HCT116 (cell line): ENCODE data around the gene LRP1B. TPM values are rescaled to one million over a fixed set of nuclear protein-coding genes. Genes with fewer than 3 reads are reported as not detected.

ENCODE experiments used
- ATAC-seq: fragments of 200-7000 bp; cut with Tn5 transposase; 2 replicates; pipeline ENCODE4 v1.9.1; 2020; ENCODE audit warnings: mild to moderate bottlenecking, moderate library complexity
- BruUV-seq: library from RNA; stranded (reverse); fragments of 400-500 nt; replicated peaks from 2 replicates; lab custom pipeline; 2021; lab: Mats Ljungman, UMichigan
- CTCF ChIA-PET: fragments of 300-600 bp; sonication (Branson Sonifier 250); formaldehyde crosslinking; loops from one replicate; lab custom pipeline; 2021; ENCODE audit warnings: antibody characterized with exemption; lab: Charles Lee
- POLR2A ChIA-PET: fragments of 300-600, 350-600 bp; sonication (Branson Sonifier 250); formaldehyde crosslinking; loops from one replicate; lab custom pipeline; 2021; ENCODE audit warnings: antibody characterized with exemption; lab: Charles Lee
- RAD21 ChIA-PET, 2 experiments: fragments of 300-600 bp; sonication (Branson Sonifier 250); formaldehyde crosslinking; loops; one replicate each; lab custom pipeline; 2023; ENCODE audit warnings: low total read pairs in 2 of 2; ENCODE audit not compliant: uncharacterized antibody in 2 of 2, unreplicated experiment in 2 of 2, low non-redundant PET in 1 of 2; lab: Charles Lee
- DNase-seq: peaks from one replicate; pipeline ENCODE4 v3.0.0-alpha.2; 2010; ENCODE audit warnings: low read depth, low spot score
- H2AFZ ChIP-seq: fragments of 200-600 bp; shearing (Covaris generic), sonication (generic); 2 replicates; pipeline ENCODE4 v1.6.1; 2017; ENCODE audit warnings: low read depth, mixed run types, mixed read lengths, antibody characterized with exemption, low read length; ENCODE audit not compliant: poor library complexity, severe bottlenecking
- H3K27ac ChIP-seq: 2 replicates; pipeline ENCODE4 v1.5.1; 2012; ENCODE audit warnings: low read depth, low read length
- H3K27me3 ChIP-seq: fragments of 200-600 bp; sonication (generic); 2 replicates; pipeline ENCODE4 v1.6.1; 2016; ENCODE audit warnings: mixed run types, low read length, mixed read lengths; ENCODE audit not compliant: insufficient read depth
- H3K36me3 ChIP-seq, 2 experiments: fragments of 200-500 bp in 1 of 2; fragments of 200-600 bp in 1 of 2; sonication (Bioruptor generic) in 1 of 2; sonication (generic) in 1 of 2; 2 replicates each; pipeline versions ENCODE4 v1.5.1 to v1.6.1; 2014 to 2016; ENCODE audit warnings: low read length in 2 of 2, inconsistent platforms in 1 of 2, mixed read lengths in 1 of 2, mixed run types in 1 of 2; ENCODE audit not compliant: insufficient read depth in 2 of 2, control insufficient read depth in 1 of 2
- H3K4me1 ChIP-seq, 2 experiments: fragments of 200-600 bp in 1 of 2; sonication (generic) in 1 of 2; 2 replicates each; pipeline versions ENCODE4 v1.5.1 to v1.6.1; 2012 to 2017; ENCODE audit warnings: low read length in 2 of 2, inconsistent platforms in 1 of 2, mild to moderate bottlenecking in 1 of 2, mixed read lengths in 1 of 2, mixed run types in 1 of 2, moderate library complexity in 1 of 2; ENCODE audit not compliant: insufficient read depth in 2 of 2, control insufficient read depth in 1 of 2
- H3K4me2 ChIP-seq: fragments of 200-600 bp; sonication (generic); 2 replicates; pipeline ENCODE4 v1.6.1; 2017; ENCODE audit warnings: mixed run types, low read length, mixed read lengths
- H3K4me3 ChIP-seq, 2 experiments: fragments of 200-600 bp in 1 of 2; sonication (generic) in 1 of 2; replicated peaks in 1 of 2; 2 replicates each; pipeline ENCODE4 v1.5.1; 2011 to 2016; ENCODE audit warnings: low read length in 2 of 2, control low read depth in 1 of 2, low read depth in 1 of 2, mild to moderate bottlenecking in 1 of 2, mixed read lengths in 1 of 2, mixed run types in 1 of 2
- H3K79me2 ChIP-seq: fragments of 200-600 bp; sonication (generic); 2 replicates; pipeline ENCODE4 v1.6.1; 2017; ENCODE audit warnings: mild to moderate bottlenecking, mixed run types, low read length, moderate library complexity, mixed read lengths; ENCODE audit not compliant: insufficient read depth
- H3K9ac ChIP-seq: fragments of 200-600 bp; sonication (generic); 2 replicates; pipeline ENCODE4 v1.6.1; 2016; ENCODE audit warnings: low read length, mixed read lengths
- H3K9me2 ChIP-seq: fragments of 200-600 bp; sonication (generic), shearing (Covaris generic); 2 replicates; pipeline ENCODE4 v1.6.1; 2017; ENCODE audit warnings: mixed run types, mild to moderate bottlenecking, moderate library complexity; ENCODE audit not compliant: insufficient read depth
- H3K9me3 ChIP-seq, 2 experiments: fragments of 200-500 bp in 1 of 2; fragments of 200-600 bp in 1 of 2; sonication (Bioruptor generic) in 1 of 2; sonication (generic) in 1 of 2; 2 replicates each; pipeline ENCODE4 v1.6.1; 2014 to 2017; ENCODE audit warnings: low read length in 2 of 2, mixed read lengths in 2 of 2, inconsistent platforms in 1 of 2, low read depth in 1 of 2, mild to moderate bottlenecking in 1 of 2, mixed run types in 1 of 2, moderate library complexity in 1 of 2; ENCODE audit not compliant: control insufficient read depth in 1 of 2, insufficient read depth in 1 of 2
- H4K20me1 ChIP-seq: fragments of 200-600 bp; sonication (generic), shearing (Covaris generic); 2 replicates; pipeline ENCODE4 v1.6.1; 2017; ENCODE audit warnings: mixed run types, mild to moderate bottlenecking, moderate library complexity; ENCODE audit not compliant: insufficient read depth
- ATF3 ChIP-seq: IDR thresholded peaks from 2 replicates; pipeline ENCODE4 v1.6.1; 2012
- CEBPB ChIP-seq: IDR thresholded peaks from 2 replicates; pipeline ENCODE4 v1.6.1; 2012; ENCODE audit warnings: low read depth
- EGR1 ChIP-seq: IDR thresholded peaks from 2 replicates; pipeline ENCODE4 v1.6.1; 2012; ENCODE audit warnings: low read depth
- ELF1 ChIP-seq: IDR thresholded peaks from 2 replicates; pipeline ENCODE4 v1.6.1; 2012; ENCODE audit warnings: low read depth, borderline replicate concordance
- EZH2 ChIP-seq: fragments of 200-600 bp; sonication (generic); IDR thresholded peaks from 2 replicates; pipeline ENCODE4 v1.6.1; 2017; ENCODE audit warnings: antibody characterized with exemption, mixed run types
- EZH2phosphoT487 ChIP-seq: fragments of 200-600 bp; IDR thresholded peaks from 2 replicates; pipeline ENCODE4 v1.6.1; 2018; ENCODE audit warnings: antibody characterized with exemption, borderline replicate concordance
- FOSL1 ChIP-seq: IDR thresholded peaks from 2 replicates; pipeline ENCODE4 v1.6.1; 2012; ENCODE audit warnings: low read depth
- JUND ChIP-seq: IDR thresholded peaks from 2 replicates; pipeline ENCODE4 v1.6.1; 2012
- MAX ChIP-seq: IDR thresholded peaks from 2 replicates; pipeline ENCODE4 v1.6.1; 2012
- POLR2AphosphoS5 ChIP-seq: IDR thresholded peaks from 2 replicates; pipeline ENCODE4 v1.6.1; 2011; ENCODE audit warnings: mild to moderate bottlenecking, low read depth, low read length, moderate library complexity
- RAD21 ChIP-seq: IDR thresholded peaks from 2 replicates; pipeline ENCODE4 v1.6.1; 2012; ENCODE audit warnings: low read depth, mild to moderate bottlenecking
- REST ChIP-seq: IDR thresholded peaks from 2 replicates; pipeline ENCODE4 v1.6.1; 2012; ENCODE audit warnings: low read depth
- SIN3A ChIP-seq: IDR thresholded peaks from 2 replicates; pipeline ENCODE4 v1.6.1; 2012; ENCODE audit warnings: low read depth
- SP1 ChIP-seq: IDR thresholded peaks from 2 replicates; pipeline ENCODE4 v1.6.1; 2012; ENCODE audit warnings: low read depth
- SRF ChIP-seq: IDR thresholded peaks from 2 replicates; pipeline ENCODE4 v1.6.1; 2012; ENCODE audit warnings: low read depth
- YY1 ChIP-seq: IDR thresholded peaks from 2 replicates; pipeline ENCODE4 v1.6.1; 2011; ENCODE audit warnings: low read length, low read depth, moderate library complexity, mild to moderate bottlenecking; ENCODE audit not compliant: insufficient replicate concordance; ENCODE audit errors: extremely low read depth
- ZBTB33 ChIP-seq: IDR thresholded peaks from 2 replicates; pipeline ENCODE4 v1.6.1; 2011; ENCODE audit warnings: mild to moderate bottlenecking, low read length, moderate library complexity; ENCODE audit not compliant: insufficient replicate concordance; ENCODE audit errors: extremely low read depth
- ZFX ChIP-seq: fragments of 450-650 bp; IDR thresholded peaks from 2 replicates; pipeline ENCODE4 v1.6.1; 2017
- ZNF274 ChIP-seq: fragments of 200-500 bp; sonication (Bioruptor generic); IDR thresholded peaks from 2 replicates; pipeline ENCODE4 v1.6.1; 2014; ENCODE audit warnings: mild to moderate bottlenecking, low read depth, low read length, inconsistent platforms
- intact Hi-C: fragments of 100-400 bp; cut with micrococcal nuclease; formaldehyde crosslinking; loops from 2 replicates; pipeline ENCODE4 v1.10.0; 2022
- total RNA-seq: library from RNA; stranded (reverse); gene quantifications from one replicate; pipeline ENCODE4 v1.2.1, GENCODE V29; 2021; ENCODE audit not compliant: unreplicated experiment

The LRP1B gene
- total RNA-seq, 1 experiment from 2014 or later: 0.34 TPM

- no TSS peak for BruUV-seq
- H3K4me2 ChIP-seq: no peak overlapping the region
- H3K27ac ChIP-seq: no peak overlapping the region
- no peaks in the 10 kb centered on the region for H3K79me2 ChIP-seq
- no peaks in the 10 kb centered on the region for H3K36me3 ChIP-seq
- ATAC-seq: no peak
- no peak overlapping the region for H3K9ac ChIP-seq
- no peaks in the 10 kb centered on the region for H3K27me3 ChIP-seq
- no peaks in the 10 kb centered on the region for H4K20me1 ChIP-seq
- H3K9me3 ChIP-seq: no peaks in the 10 kb centered on the region
- TF ChIP-seq ZBTB33 (no peak), CEBPB (no peak), ZFX (no peak), EZH2phosphoT487 (no peak), EZH2 (no peak), SRF (no peak), SIN3A (no peak), ZNF274 (no peak), JUND (no peak), EGR1 (no peak), SP1 (no peak), RAD21 (no peak), REST (no peak), FOSL1 (no peak), ELF1 (no peak), POLR2AphosphoS5 (no peak), ATF3 (no peak), YY1 (no peak), MAX (no peak)
- TF ChIP-seq, all 23 proteins: peak for 0
- RAD21 ChIA-PET: no interaction called here
- intact Hi-C loops: no loop called here
- CTCF ChIA-PET: no interaction called here
- POLR2A ChIA-PET: no interaction called here
- DNase-seq: no peak
- Histone ChIP-seq H3K4me3 (no peak overlapping the region), H3K4me1 (no peaks in the 10 kb centered on the region), H3K9me2 (no peaks in the 10 kb centered on the region), H2AFZ (no peak overlapping the region)
These were observed 136.8 kb downstream of the LRP1B start for GRCh38 chr2:141994066-141994465.
